ENCODE data around the gene CYB561. TPM values are rescaled to one million over a fixed set of nuclear protein-coding genes. Genes with fewer than 3 reads are reported as not detected.

The CYB561 gene
- total RNA-seq, 1 experiment from 2014 or later = 20.7 TPM

GRCh38 chr17:63426041-63426916 lies 19.8 kb downstream of the CYB561 start:
- peaks cover 33 to 38% of the 10 kb centered on the region in 2 experiments for H3K4me1 Mint-ChIP-seq

More at GRCh38 chr17:63426041-63426916, 19.8 kb downstream of the CYB561 start:
- Histone ChIP-seq H3T11ph (ENCODE audit: low read length) (no peak overlapping the region), H3K14ac (ENCODE audit: insufficient read depth, low read length) (no peak overlapping the region), H2BK12ac (ENCODE audit: insufficient read length, low read depth, low read length) (no peak overlapping the region), H2AFZ (ENCODE audit: low read length) (no peak overlapping the region), H4K20me1 (ENCODE audit: control insufficient read depth, insufficient read depth, insufficient read length) (no peaks in the 10 kb centered on the region), H3K4ac (ENCODE audit: low read depth, low read length) (no peak overlapping the region), H3K9me3 (ENCODE audit: control insufficient read depth, low read depth, low read length) (no peaks in the 10 kb centered on the region), H4K5ac (ENCODE audit: insufficient read length, low read depth, low read length) (no peak overlapping the region), H4K91ac (ENCODE audit: insufficient read length, low read depth, low read length) (no peak overlapping the region), H3K23me2 (ENCODE audit: insufficient read length, low read depth, low read length, poor library complexity, severe bottlenecking) (no peaks in the 10 kb centered on the region), H3K18ac (ENCODE audit: insufficient read length, low read depth, low read length) (no peak overlapping the region), H3K79me2 (ENCODE audit: insufficient read depth, low read length) (no peaks in the 10 kb centered on the region), H4K8ac (replicated peaks; ENCODE audit: insufficient read length, low read depth, low read length) (no peak overlapping the region), H3K23ac (ENCODE audit: insufficient read length, low read depth, low read length) (no peak overlapping the region), H3K56ac (ENCODE audit: insufficient read length, low read depth, low read length) (no peak overlapping the region), H2BK20ac (ENCODE audit: low read depth, low read length, poor library complexity, severe bottlenecking) (no peak overlapping the region), H3K79me1 (ENCODE audit: insufficient read depth, low read depth, low read length, poor library complexity, severe bottlenecking) (no peaks in the 10 kb centered on the region), H2BK5ac (ENCODE audit: insufficient read length, low read length) (no peak overlapping the region), H3K9ac (ENCODE audit: extremely low read depth, insufficient read length, low read length) (no peak overlapping the region), H2BK120ac (ENCODE audit: low read depth, low read length, poor library complexity, severe bottlenecking) (no peak overlapping the region), H3K27me3 (ENCODE audit: insufficient read depth, low read length) (no peaks in the 10 kb centered on the region), H3K4me2 (ENCODE audit: insufficient read depth, insufficient read length, low read length) (no peak overlapping the region), H3K27ac (ENCODE audit: insufficient read length, low read depth, low read length) (no peak overlapping the region), H3K4me1 (ENCODE audit: insufficient read depth, low read length) (peaks cover 8% of the 10 kb centered on the region; the same call in 1 of the 2 replicates), H2AK5ac (ENCODE audit: insufficient read length, low read length) (no peak overlapping the region), H2BK15ac (ENCODE audit: low read depth, low read length) (no peak overlapping the region)
- TF ChIP-seq CTCF (conservative IDR thresholded peaks at IDR 0.05) = no peak
- Mint-ChIP-seq H3K9me3 (no peaks in the 10 kb centered on the region; a peak in 1 of 5 replicates), H3K4me3 (no peak overlapping the region), H3K27me3 (ENCODE audit: low read depth) (no peaks in the 10 kb centered on the region; the same call in 1 of the 2 replicates), H3K27ac (no peak overlapping the region), H3K36me3 (ENCODE audit: insufficient read depth in 1 of 3, low read depth in 3 of 3) (no peaks in the 10 kb centered on the region; a peak in 1 of 7 replicates)
- DNase-seq = peak; percentile 32
- WGBS (ENCODE audit: extremely low coverage, insufficient read length, low lambda C conversion rate) = no CpG with 5 or more reads among the region's 22 CpGs

Measured in H9 (cell line).